ENCODE results near the gene A2M.
A peak's percentile ranks its signal among the peaks of the same experiment; 100 is the strongest.

The A2M gene

DNA sequence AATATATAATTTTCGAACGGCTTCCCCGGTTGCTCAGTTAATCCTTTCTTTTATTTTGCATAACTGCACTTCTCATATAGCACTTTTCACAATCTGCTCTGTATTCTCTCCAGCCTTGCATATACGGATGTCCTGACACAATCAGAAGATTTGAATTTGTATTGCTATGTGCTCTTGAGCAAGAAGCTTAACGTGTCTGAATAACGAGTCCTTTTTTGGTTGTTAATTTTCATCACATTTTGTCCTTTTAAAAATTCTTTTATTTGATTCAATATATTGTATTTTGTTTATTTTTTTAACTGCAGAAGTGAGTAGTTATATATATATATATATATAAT lies 17.6 kb downstream of the A2M start:
- no peak for FAIRE-seq

DNA sequence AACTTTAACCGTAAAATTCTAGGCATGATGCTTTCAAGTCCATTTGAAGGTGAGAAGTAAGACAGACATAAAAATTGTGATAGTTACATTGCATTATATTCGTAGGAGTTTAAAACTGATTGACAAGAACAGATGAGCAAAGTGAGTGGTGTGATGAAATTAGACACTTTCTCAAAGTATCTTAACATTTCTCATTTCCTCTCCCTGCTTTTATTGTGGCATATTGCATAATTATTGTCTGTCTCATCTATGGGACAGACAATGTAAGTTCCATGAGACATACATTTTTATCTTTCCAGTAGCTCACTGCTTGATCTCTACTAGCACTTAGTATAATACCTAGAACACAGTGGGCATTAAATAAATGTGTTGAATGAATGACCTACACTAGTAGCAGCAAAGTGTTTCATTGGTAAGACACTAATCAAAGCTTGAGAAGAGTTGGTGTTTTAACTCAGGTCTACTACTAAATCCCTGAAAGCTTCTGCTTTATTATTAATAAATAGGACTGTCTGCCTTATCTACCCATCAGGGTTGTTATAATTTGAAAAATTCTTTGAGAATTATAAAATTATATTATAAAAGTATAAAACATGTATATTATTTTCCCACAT lies 19.0 kb downstream of the A2M start:
- no peak for FAIRE-seq

DNA sequence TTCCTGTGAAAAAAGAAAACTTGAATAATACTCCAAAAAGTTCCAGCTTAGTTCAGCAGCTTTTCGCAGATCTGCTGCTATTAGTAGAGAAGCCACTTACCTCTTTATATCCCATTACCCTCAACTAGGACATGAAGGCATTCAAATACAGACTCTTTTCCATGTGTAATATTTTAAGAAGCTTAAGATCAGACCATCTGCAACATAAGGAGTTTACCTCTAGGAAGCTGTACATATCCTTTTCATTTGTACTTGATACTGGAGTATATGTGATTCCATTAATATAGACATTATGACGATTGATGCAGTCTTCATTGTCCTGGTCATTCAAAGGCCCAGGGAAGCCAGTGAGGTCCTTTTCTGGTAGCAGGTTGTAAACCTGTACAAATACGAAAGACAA lies 20.4 kb downstream of the A2M start:
- FAIRE-seq, result no peak

DNA sequence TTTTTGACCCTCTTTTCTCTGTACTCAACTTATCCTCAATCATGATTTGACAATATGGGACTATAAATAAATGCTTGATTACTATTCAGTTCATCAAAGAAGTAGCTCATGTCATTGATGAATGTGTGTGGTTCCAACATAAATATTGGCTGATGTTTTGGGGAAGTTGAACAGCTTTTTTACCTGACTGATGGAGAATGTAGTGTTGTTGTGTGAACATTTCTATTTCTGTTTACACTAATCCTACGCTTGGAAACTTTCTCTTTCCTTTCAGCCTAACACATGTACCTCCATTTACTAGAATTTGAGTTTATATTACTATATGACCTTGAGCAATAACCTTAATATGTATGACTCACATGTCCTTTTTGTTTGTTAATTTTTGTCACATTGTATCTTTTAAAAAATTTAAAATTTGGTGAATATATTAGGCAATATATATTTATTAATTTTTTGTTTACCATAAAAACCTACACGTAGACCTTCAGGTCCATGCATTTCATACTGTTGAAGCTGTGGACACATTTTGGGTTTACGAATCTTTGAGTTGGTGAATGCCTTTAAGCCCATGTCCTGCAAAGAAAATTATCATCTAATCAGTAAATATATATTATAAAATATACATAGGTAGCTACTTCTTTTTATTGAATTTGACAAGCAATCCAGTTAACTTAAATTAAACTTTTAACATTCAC lies 21.1 kb downstream of the A2M start:
- peak; percentile 33 for FAIRE-seq

DNA sequence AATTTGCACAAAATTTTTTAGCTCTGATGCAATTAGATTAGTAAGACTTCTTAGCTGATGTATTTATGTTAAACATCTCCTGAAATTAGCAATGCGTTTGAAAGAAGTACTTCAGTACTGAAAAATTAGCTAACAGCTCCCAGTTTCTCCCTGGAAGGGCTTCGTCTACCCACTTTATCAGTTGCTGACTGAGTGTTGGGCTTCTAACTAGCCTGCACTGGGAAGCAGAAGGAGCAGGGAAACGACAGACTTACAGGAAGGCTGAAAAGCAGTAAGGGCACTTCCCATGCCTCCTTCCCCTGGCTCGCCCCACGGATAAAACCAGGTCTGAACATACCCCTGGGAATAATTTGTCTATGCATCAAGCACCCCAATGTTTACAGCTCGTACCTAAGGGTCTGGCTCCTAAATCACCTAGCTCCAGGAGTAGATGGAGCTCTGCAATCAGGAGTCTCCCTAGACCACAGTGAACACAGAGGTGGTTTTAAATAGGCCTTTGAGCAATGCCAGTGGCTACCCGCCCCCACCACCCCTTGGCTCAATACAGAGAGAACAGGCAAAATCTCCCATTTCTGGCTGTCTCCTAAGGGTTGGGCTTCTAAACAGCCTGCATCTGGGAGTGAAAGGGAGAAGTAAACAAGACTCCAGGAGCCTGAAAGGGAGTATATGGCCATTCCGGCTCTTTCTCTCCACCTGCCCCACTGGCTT lies 23.7 kb downstream of the A2M start:
- FAIRE-seq, result no peak

DNA sequence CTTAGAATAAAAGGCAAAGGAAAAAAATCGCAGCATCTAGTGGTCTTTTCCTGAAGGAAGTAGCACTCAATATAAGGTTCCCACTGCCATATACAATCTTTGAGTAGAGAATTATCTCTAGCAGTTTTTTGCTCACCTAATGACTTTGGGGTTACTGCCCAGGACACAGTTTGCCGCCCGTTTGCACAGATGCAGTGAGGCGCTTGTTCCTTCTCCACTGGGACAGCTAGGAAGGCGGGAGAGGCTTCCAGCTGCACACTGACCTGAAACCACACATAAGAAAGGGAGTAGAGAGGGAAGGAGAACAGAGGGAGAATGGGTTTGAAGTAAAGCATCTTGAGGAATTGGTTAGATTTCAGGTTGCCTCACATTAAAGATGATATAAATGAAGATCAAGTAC lies 25.5 kb downstream of the A2M start:
- FAIRE-seq, result no peak

DNA sequence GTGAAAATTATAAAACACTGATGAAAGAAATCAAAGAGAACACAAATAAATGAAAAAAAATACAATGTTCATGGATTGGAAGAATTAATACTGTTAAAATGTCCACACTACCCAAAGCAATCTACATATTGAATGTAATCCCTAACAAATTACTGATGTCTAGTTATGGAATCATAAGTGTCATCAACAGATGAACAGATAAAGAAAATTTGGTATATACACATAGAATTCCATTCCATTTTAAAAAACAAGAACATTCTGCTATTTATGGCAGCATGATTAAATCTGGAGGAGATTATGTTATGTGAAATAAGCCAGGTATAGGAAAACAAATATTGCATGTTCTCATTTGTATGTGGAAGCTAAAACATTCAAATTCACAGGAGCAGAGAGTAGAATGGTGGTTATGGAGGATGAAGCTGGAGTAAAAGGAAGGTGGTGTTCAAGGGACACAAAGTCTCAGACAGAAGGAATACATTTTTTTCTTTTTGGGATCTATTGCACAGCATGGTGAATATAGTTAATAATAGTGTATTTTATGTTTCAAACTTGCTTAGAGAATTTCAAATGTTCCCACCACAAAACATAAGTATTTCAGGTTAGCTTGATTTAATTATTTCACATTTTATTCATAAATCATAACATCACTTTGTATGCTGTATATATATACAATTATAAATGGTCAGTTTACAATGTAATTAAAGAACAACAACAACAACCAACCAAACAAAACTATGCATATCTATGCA lies 28.5 kb downstream of the A2M start:
- no peak for FAIRE-seq

DNA sequence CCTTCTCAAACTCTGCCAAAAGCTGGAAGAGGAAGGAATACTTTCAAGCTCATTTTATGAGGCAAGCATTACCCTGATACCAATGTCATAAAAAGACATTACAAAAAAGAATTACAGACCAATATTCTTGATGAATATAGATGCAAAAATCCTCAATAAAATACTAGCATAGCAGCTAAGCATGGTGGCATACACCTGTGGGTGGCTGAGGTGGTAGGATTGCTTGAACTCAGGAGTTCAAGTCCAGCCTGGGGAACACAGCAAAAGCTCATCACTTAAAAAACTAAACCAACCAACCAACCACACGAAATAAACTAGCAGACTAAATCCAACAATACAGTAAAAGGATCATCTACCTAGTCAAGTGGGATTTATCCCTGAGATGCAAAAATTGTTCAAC lies 29.6 kb downstream of the A2M start:
- FAIRE-seq, result no peak

DNA sequence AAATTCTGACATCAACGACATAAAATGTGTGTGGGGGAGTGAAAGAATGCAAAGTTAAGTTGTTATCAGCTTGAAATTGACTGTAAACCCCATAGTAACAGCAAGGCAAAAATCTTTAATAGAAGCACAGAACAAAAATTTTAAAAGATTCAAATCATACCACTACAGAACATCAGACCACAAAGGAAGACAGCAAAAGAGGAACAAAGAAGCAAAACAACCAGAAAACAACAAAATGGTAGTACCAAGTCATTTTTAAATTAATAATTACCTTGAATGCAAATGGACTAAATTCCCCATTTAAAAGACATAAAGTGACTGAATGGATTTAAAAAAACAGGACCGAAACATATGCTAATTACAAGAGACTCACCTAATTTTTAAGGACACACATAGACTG lies 31.3 kb downstream of the A2M start:
- no peak for FAIRE-seq

DNA sequence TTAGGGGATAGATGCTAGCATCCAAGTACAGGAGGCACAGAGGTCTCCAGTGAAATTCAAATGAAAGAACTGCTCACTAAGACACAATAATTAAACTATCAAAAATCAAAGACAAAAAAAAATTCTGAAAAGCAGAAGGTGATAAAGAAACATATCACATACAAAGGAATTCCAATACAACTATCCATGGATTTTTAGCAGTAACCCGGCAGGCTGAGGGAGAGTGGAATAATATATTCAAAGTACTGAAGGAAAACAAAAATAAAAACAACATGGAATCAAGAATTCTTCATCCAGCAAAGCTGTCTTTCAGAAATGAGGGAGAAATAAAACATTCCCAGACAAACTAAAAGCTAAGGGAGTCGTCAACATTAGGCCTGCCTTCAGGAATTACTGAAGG lies 31.9 kb downstream of the A2M start:
- no peak for FAIRE-seq

DNA sequence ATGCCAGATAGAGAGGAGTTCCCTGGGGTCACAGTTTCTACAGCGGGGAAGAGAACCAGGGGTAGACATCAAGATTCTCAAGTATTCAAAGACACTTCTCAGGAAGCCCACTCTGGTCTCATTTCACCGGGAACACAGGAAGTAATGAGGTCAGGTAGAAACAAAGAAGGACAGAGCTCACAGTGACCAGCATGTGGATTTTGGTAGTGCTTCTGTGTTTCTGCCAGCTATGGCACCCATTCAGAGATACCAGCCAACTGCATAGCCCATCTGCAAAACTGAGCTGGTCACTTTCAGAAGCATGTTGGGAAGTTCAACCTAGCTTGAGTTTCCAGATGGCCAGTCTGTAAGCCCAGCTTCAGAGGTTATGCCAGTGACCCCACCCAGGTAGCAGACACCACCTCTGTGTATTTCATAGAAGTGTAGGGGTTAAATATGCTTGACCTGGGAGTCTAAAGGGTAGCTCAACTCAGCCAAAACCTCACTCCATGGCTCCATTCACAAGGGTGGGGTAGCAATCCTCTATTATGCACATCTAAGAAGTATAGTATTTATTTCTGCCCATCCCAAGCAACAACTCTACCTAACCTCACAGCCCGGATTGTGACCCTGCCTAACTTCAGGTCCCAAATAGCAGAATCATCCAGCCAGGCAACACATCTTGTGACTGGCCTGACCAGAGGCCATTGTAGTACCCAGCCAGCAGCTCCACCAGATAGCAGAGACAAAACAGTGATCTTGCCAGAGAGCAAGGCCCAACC lies 33.9 kb downstream of the A2M start:
- no peak for FAIRE-seq

DNA sequence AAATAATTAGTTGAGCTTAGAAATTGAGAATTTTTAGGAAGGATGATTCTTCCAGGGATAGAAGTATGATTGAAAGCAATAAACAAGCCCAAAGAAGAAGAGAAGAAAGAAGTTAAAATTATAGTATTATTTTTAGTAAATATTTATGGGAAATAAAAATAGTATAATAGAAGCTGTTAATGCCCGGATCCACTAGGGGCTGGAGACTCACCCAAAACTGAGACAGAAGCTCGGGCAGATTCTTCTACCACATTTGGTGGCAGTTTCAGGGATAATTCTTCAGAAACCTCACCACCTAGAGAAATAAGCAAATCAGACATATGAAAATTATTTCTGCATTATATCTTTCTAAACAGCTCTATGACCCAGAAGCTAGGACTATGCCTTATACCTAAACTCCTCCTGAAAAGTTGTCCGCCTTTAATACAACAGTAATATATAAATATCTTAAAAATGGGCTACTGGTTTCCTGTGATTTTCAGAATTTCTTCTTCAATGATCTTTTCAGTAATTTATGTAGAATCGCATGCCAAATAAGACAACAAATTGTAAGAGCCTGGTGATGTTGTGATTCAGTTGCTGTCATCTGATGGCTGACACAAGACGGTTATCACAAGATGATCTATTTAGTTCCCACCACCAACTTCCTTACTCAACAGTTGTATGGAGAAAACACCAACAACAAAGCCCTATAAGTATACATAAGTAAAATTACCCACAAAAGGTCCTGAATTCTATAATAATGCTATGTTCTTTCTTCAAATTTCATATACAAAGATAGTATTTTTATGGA lies 35.6 kb downstream of the A2M start:
- no peak for FAIRE-seq

DNA sequence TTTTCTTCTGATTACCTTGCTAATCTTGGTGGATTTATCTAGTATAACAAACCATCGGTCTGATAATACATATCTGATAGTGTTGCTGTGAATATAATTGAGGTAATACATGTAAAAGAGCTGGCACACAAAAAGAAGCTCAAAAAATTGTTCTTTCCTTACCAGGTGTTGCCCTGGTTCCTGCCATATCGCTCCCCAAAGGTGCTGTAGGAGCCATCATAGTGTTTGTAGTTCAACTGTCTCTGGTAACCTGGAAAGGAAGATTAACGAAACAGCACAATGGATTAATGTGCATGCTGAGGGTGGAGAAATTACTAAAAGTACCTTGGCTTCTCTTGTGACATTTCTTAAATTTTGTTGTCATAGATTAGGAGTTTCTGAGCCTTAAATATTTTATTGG lies 36.6 kb downstream of the A2M start:
- FAIRE-seq, result no peak

DNA sequence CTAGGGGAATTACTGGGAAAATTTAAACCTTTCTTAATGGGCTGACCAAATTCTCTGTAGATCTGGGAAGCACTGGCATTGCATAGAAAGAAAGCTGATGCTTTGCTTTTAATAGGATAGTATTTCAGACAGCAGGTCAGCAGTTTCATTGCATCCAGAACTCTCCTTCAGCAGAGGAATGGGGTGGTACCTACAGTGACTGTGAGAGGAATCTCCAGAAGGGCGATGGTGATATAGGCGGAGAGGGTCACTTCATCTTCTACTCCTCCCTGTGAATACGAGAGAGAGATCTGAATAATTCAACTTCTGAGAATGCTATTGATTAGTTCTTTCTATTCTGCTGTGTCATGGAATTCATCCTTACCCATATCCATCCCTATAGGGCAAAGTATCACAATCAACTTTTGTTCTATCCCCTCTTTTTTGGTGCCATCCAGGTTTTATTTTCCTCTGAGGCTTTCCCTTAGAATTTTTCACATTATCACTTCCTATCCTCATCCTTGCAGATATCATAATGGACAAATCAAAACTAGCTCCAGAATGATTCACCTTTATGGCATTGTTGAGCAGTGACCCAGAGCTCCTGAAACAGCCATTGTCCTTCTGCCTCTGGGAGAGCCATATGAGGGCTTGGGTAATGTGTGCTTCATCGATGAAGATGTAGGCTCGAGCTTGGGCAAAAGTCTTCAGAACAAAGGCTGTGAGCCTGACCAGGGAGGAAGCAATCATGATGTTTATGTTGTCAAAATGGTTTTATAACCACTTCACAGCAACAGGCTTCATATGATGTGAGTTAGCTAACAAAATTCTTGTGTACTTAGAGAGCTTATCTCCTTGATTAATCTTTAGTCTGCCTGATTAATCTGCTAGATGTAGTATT lies 38.3 kb downstream of the A2M start:
- no peak for FAIRE-seq

DNA sequence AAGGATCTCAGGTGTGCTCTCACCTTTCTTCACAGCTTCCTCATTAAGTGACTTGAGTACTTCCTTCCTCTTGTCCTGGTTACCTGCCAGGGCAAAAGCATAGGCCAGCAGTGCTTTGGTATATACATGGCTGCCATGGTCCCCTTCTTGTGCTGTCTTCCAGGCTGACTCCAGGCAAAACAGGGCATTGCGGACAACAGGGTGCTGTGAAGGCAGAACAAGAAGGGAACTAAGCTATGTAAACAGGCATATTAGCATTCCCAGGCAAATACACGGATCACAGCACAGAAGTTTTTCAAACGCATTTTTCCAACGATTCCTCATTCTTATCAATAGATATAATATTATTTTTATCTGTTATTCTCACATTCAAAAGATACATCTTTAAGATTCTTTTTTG lies 39.0 kb downstream of the A2M start:
- FAIRE-seq, result no peak

DNA sequence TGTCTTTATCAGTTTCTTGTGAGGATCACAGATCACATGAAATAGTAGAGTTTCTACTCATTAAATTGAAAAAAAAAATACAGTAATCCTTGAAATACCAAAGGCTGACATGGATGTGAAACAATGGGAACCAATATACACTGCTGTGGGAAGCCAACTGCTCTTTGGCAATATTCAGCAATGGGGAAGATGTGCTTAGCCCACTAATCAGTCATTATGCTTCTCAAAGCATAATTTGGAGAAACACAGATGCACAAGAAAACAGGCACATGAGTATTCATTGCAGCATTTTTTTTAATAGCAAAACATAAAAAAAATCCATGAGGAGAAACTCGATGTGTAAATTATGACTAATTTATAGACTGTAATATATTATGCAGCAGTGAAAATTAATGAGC lies 40.6 kb downstream of the A2M start:
- no peak for FAIRE-seq

DNA sequence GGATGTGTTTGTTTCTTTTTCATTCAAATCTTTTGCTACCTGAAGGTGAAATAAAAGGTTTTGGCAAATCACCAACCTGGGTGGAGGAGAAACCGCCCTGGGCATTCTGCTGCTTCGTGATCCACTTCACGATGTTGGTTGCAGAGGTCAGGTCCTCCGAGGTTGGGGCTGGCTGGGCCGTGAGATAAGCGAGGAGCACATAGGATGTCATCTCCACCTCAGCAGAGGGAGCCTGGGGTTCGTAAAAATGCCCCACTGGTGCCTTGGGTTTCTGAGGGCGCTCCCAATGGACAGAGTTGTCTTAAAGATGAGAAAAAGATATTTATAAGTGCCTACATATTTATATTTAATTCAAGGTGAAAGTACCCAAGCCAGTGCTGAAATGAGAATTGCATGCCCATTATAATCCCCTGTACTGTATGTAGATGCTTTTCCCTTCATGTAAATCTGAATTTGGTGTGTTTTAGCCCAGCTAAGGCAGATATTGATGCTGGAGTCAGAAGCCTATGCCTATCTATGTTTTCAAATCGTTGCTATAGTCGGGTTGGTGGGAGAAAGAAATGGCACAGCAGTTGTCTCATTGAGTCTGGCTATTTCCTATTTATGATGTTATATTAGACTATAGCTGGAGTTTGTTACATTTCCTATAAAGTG lies 41.1 kb downstream of the A2M start:
- no peak for FAIRE-seq

DNA sequence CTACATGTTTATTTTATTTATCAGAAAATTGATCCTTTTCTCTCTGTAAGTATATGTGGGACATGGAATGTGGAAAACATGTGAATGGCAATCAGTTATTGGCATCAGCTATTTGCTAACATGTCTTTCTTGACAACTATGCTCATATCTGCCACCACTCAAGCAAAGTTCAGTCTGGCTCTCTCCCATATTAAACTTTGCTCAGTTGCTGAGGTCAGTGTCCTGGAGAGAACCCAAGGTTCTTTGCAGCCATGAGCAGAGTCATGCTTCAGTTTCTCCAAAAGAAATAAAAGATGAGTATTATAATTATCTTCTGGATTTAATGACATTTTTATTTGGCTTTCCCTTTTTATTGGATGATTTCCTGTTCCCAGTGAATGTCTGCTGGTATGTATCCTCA lies 42.6 kb downstream of the A2M start:
- FAIRE-seq, result no peak

DNA sequence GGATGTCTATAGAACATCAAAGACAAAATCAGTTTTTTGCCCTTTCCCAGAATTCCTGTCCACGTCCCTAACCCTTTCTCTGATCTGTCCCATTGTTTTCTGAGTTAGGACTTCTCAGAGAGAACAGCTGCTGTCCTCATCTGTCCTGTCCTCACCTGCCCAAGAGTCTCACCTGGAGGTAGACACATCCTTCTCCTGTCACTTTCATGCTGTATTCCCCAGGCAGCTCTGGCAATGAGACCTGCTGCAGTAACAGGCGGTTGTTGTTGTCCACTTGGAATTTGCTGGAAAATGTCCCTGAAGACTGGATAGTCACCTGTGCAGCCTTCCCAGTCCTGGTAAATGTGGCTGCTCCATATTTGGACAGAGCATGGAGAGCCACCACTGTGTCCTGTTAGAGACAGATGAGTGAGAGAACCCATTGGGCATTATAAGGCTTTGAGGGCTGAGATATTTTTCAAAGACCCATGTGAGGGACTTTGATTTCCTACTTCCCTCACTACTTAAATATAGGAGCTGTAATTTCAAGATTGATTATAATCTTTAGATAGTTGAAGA lies 43.2 kb downstream of the A2M start:
- no peak for FAIRE-seq

DNA sequence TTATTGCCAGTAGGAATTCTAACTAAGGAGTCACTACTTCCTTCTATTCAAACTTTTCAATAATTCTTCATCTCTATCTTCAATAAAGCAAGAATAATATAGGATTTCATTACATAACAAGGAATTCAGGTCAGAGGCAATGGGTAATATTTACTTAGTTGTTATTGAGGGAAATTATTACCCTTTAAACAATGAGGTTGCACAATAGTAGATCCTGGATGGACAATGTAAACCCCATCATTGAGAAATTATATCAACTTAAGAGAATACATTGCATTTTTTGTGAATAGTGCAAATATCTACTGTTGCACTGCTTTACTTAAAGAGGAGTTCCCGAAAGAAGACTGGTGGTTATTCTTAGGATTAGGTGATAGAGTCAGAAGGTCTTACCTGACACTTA lies 43.8 kb downstream of the A2M start:
- FAIRE-seq, result no peak

Data from G401.6 (cell line).